ENCODE results near the gene CFAP46. TPM values are rescaled to one million over a fixed set of nuclear protein-coding genes. Genes with fewer than 3 reads are reported as not detected.

Gene CFAP46
- total and polyA plus RNA-seq, 2 of the 8 experiments (the other 6 are each of a cell fraction or from before 2014, with no cell fraction given): 2.6 to 4.8 TPM

DNA sequence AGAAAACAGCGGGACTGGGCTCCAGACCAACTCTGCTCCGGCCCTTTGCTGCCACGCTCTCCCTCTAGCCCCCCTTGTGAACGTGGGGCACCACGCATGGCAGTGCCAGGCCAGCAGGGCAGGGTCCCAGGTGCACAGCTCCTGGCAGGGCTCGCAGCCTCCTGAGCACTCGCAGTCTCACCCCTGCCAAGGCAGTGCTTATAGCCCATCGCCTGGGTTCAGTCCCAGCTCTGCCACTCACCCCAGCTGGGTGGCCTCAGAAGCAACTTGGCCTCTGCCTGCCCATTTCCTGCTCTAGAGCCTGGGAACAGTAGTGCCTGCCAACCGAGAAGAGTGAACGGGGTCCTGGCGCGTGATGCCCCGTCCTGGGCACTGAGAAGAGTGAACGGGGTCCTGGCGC is 36.3 kb downstream of the CFAP46 start (continued):
- no peak for TF ChIP-seq HDAC2 (IDR thresholded peaks at IDR 0.05; ENCODE audit: borderline replicate concordance in 1 of 2, low read depth in 2 of 2, low read length in 2 of 2)
- no peak for TF ChIP-seq SAP30 (IDR thresholded peaks at IDR 0.05; ENCODE audit: insufficient read depth, insufficient replicate concordance, low read length)
